HG03280 (cell line): Measurements from ENCODE around the gene DLX2.

Source experiments
- ATAC-seq: cut with Tn5 transposase; IDR thresholded peaks from one replicate; pipeline ENCODE4 v1.9.1; 2021; ENCODE audit warnings: mild to moderate bottlenecking, moderate library complexity; ENCODE audit not compliant: unreplicated experiment

DLX2 gene

DNA sequence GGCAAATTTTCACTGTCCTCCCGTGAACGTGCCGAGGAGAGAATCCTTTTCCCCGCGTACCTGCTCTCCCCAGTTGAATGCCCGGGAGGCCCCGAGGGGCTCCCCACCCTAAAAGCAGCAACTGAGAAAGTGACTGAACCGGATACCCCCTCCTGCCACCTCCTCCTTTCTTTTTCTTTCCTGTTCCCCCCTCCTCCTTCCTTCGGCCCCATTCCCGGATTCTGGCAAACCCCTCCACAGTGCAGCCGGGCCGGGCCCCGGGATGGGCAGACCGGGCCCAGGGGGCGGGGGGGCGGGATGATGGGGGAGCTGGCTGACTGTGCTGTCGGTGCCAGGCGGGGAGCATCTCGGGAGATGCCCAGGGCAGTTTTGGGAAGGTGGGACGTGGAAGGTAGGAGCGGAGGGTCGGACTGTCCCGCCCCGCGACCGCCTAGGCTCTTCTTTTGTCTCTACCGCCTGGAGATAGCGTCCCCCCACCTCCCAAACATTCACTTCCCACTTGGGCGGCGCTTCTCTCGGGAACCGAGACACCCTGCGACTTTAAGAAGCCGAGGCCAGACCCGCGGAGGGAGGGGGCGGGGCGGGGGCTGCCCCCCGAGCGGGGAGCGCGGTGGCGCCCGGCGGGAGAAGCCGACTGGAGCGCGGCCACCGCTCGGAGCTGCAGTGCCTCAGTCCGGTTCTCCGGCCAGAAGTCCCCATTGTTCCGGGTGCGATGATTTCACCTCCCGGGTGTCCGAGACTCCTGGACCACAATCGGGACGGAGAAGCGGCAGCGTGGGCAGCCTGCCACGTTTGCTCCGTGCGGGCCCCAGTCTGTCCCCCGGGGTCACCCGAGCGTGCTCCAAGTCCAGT lies 8.2 kb downstream of the DLX2 start:
- ATAC-seq, result no peak

DNA sequence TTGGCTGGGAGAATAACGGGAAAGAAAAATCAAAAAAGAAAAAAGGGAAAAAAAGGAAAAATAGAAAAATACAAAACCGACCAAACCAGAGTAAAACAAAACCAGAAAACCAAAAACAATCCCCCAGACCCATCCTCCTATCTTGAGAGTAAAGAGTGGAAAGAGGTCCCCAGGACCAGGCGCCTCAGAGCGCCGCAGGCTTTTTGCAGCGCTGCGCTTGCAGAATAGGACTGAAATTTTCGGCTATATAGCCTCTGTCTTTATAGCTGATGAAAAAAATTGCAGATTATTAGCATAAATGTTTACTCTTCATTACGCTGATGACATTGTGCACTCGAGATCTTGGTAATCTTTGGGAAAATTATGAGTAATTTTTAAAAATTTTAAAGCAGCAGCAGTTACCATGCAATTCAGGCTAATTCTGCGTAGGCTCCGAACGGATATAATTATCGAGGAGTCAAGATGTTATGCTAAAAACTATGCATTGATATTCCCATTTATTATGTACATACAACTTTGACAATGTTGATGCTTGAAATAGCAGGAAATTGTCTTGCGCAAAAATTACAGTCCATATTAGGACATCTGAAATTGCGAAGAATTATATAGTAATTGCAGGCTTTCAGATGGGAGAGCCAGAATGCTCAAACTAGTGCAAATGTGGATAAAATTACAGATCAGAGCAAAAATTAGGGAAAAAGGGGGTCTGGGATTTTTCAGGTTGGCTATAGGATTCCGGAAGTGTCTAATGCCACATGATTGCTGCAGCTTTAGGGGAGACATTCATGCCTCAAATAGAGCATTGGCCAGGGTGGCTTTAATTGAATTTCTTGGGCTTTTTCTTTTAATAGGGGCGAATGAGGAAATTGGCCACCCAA lies 9.0 kb downstream of the DLX2 start:
- ATAC-seq, result no peak

DNA sequence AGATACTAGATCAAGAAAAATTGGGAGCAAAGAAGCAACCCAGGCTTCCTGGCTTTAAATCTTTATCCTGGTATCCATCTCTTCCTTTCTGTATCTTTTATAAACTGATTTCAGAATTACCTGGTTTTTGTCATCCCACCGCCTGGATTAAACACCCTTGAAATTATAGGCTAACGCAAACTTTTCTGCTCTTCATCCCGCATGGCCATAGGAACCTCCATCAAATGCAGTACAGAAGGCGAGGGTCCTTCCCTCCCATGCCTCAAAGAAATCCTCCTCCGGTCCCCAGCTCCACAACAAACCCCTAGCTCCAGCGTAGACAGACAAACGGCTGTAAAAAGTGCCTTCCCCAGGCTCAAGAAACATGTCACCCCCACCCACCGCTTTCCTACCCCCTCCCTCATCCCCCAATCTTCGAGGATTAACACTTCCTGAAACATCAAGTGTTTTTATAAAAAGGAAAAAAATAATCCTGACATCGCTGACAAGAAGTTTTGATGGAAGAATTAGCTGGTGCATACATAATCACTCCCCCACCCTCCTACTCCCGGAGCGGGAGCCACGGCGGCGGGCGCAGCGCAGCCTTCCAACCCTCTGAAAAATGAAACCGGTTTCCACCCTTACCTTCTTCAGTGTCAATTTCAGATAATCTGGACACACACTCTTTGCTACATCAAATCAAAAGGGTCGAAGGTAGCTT lies 9.8 kb downstream of the DLX2 start:
- no peak for ATAC-seq

DNA sequence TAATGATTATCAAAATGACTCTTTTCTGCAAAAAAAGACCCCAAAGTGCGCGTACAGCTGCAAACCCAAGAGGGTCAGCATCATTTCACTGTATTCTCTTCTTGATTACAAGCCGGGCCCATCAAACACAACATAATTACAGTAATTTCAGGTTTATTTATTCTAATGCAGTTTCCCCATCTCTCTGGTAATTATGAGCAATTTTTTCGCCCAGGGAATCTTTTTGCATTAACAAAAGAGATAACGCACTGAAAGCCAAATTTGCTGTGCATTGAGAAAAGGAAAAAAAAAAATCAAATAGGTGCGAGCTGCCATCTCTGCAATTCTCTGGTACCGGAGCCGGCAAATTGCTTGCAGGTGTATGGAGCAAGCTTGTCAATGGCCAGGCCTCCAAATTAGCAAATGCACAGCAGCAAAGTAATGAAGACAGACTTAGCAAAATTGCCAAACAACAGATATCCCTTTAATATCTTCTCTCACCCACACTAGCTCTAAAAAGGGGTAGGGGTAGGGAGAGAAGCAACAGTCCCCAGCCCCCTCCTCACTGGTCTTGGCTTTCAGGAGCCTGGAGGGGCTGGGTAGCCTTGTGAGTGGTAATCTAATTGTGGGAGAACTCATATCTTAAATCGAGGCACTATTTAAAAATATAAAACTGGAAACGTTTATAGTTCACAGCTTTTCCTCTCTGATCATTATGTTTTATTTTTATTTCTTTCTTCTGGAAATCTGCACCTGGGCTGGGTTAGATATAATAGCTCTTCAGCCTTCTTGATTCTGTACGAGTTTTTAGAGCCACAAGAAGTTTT lies 10.7 kb downstream of the DLX2 start:
- ATAC-seq, result no peak

DNA sequence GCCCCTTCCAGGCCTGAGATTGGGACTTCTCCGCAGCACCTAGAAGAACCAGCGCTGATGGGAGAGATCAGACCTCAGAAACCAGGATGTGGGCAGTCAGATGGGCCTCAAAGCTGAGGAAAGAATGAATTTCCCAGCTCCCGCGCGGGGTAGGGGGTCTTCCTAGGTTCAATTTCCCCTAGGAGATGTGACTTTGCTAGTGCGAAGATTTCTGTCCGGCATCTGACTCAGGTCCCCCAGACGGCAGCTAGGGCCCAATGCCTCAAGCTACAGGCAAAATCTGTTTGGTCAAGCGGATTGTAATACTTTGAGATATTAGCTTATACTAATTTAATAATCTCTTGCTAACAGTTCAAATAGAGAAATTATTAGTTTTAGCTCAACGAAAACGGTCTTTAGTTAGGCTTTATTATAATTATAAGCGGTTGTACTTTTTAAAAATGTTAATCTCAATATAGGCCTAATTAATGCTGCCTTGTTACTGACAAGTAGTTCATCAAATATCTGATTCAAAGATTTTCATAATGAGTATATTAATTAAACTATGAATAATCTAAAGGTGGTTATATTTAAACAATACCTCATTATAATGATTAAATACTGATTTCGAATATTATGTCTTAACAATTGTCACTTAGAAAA lies 11.6 kb downstream of the DLX2 start:
- no peak for ATAC-seq

DNA sequence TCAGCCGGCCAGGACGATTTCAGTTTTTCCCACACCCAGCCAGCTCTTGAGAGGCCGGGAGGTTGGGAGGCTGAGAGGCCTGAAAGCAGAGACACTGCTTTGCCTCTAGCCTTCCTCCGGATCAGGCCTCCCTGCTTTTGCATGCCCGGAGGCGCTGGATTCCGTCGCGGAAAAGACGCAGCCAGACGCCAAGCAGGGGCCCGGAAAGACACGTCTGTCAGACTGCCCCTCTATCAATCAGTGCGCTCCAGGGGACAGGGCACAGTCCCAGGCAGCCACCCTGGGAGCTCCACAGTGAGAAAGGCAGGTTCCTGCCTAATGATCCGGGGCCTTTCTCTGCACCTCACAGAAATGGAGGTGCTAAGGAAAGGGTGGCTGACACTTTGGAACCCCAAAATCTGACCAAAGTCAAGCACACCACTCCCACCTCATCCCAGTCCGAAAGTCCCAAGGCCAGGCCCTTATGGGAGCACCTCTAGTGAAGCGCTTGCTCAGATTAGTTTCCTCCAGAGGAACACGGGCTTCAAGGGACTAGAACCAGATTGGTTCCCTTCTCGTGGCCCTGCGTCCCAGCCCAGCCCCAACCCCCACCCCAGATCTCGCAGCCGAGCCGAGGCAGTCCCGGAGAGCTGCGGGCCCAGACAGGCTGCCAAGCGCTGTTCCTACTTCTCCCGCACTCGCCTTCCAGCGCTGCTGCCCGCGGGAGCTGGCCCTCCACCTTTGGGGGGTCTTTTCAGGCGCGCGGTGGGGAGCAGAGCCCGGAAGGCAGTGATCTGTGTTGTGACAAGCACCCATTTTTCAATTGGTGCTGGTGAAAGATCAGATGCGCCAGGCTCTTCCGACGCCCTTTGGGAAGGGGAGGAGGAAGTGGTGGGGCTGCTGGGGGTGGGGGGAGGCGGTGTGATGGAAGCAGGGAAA lies 12.4 kb downstream of the DLX2 start:
- no peak for ATAC-seq

DNA sequence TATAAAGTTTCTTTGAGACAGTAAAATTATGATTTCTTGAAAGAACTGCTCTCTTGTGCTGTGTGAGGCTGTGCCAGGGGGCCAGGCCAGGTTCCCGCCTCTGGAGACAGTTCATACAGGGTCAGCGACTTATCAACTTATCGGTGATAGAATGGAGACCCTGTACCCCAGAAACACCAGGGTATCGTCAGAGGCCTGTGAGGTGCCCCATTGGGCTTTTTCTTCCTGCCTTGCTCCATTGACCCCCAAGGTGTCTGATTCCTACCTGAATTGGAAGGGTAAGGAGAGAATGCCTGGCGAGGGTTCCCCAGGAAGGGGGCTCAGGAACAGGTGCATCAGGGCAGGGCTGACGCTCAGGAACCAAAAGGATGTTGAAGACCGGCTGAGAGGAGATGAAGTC lies 13.1 kb downstream of the DLX2 start:
- no peak for ATAC-seq

DNA sequence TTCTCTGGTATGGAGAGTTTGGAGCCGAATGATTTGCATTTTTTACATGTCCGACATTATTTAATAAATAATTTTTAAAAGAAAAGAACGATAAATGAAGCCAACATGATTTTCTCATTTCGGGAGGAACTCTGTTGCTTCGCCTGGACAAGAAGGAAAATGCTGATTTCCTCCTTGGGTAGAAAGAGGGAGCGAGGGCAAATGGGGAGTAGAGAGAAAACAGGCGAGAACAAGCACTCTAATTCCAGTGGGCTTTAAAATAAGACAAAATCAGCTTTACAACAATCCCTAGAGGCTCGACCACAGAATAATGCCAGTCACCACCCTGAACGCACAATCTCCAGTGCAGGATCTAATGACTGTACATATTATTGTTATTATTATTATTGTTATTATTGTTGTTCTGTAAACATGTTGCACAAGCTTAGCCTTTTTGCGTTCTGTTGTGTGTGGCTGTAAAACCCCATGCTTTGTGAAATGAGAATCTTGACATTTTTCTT lies 13.6 kb downstream of the DLX2 start:
- no peak for ATAC-seq

DNA sequence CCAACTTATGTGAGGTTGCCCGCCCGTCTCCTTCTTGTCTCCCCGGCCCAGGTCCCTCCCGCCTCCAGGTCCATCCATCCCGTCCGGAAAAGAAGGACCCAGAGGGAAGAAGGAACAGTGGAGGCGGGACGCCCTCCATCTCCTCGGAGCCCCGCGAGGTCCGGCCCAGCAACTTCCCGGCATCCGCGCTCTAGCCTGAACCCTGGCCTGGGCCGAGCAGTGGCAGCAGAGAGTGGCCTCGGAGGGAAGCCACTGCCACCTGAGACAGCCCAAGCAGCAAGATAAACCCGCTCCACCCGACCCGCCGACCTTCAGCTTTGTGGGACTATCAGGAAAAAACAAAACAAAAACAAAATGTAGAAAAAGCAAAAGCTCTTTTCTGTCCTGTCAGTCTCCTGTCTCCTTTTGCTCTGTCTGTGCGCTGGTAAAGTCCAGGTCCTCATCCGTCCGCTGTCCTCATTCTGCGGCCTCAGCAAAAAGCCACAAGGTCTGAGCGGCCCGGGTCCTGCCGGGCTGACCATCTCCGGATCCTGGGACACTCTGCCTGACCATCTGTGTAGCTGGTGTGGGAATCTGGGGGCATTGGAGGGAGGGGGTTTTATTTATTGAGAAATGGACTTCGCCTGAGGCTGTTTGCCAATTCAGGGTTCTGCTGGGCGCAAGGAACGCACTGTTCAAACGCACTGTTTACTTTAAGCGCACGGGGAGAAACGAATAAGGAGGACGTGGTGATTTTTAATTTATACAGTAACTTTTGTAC lies 14.3 kb downstream of the DLX2 start:
- no peak for ATAC-seq

DNA sequence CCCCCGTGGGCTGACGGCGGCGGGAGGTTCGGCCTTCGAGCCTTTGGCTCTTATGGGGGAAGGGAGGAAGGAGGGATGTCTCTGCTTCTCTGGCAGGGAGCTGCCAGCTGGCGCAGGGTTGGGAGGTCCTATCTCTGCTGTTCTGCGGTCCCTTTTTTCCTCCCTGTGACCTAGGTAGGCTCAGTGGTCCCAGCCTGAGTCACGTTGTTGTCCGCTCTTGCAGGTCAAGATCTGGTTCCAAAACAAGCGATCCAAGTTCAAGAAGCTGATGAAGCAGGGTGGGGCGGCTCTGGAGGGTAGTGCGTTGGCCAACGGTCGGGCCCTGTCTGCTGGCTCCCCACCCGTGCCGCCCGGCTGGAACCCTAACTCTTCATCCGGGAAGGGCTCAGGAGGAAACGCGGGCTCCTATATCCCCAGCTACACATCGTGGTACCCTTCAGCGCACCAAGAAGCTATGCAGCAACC lies 14.9 kb downstream of the DLX2 start:
- no peak for ATAC-seq

DNA sequence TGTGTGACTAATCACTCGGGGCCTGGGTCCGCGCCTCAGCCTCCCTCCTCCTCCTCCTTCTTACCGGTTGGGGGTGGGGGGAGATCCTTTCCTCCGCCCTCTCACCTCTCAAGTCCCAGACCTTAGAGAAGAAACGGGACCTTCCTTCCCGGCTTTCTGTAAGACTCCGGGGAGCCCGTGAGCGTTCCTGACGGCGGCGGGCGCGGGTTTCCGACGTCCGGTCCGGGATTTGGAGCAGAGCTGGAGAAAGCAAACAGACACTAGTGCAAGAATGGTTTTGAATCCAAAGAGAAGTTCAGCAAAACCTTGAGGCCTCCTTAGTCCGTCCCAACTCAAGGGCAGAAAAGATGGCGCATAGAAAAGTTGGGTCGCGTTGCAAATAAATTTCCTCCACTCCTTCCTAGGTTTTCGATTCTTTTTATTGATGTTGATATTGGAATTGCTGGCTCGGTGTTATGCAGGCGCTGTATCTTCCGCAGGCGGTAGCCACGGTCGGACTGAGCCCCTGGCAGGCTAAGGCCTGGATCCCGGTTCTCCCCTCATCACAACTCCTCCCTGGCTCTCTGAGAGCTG lies 15.4 kb downstream of the DLX2 start:
- no peak for ATAC-seq

DNA sequence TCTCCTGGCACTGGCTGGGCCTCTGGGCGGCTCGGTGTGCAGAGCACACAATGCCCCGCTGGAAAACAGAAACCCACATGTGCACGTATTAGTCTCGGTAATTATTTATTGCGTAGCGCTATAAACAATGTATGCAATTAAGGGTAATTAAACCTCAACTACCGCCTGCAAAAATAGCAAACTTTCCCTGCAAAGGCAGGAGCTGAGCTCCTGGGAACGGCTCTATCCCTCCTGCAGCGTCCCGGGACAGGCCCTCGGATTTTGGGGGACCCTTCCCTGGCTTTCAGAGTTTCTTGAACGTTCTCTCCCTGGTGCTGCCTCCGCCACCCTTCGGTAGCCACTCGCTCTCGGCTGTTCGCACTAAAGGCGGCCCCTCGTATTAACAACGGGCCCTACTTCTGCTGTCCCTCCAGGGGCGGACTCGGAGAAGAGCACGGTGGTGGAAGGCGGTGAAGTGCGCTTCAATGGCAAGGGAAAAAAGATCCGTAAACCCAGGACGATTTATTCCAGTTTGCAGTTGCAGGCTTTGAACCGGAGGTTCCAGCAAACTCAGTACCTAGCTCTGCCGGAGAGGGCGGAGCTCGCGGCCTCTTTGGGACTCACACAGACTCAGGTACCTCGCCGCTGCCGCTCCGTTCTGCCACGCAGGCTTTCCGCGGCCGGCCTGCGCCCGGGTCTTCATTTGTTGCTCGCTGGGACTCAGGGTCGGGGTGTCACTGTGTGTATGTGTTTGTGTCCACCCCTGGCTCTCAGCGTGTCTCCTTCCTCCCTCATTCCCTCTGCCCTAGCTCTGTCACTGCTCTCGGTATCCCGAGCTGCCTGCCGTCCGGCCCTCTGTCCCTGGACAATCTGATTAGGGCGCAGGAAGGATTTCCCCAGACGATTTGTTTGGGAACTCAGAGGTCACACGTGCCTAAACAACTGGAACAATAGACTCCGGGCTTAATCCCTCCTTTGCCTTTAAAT lies 16.2 kb downstream of the DLX2 start:
- no peak for ATAC-seq

DNA sequence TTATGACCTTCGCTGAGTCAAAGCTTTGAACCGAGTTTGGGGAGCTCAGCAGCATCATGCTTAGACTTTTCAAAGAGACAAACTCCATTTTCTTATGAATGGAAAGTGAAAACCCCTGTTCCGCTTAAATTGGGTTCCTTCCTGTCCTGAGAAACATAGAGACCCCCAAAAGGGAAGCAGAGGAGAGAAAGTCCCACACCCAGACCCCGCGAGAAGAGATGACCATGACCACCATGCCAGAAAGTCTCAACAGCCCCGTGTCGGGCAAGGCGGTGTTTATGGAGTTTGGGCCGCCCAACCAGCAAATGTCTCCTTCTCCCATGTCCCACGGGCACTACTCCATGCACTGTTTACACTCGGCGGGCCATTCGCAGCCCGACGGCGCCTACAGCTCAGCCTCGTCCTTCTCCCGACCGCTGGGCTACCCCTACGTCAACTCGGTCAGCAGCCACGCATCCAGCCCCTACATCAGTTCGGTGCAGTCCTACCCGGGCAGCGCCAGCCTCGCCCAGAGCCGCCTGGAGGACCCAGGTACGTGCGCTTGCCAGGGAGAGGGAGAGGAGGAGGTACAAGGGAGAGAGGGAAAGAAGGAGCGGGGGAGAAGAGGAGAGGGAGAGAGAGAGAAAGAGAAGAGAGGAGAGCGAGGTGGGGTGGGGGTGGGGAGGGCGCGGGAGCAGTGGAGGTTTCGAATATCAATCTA lies 17.1 kb downstream of the DLX2 start, which contains the start of gene DLX1:
Gene DLX1, plus strand, starts transcription at position 48 of the 700 bp plus-strand sequence. Its CDS starts 171 bp downstream, at position 219.
- peak; percentile 23 for ATAC-seq

DNA sequence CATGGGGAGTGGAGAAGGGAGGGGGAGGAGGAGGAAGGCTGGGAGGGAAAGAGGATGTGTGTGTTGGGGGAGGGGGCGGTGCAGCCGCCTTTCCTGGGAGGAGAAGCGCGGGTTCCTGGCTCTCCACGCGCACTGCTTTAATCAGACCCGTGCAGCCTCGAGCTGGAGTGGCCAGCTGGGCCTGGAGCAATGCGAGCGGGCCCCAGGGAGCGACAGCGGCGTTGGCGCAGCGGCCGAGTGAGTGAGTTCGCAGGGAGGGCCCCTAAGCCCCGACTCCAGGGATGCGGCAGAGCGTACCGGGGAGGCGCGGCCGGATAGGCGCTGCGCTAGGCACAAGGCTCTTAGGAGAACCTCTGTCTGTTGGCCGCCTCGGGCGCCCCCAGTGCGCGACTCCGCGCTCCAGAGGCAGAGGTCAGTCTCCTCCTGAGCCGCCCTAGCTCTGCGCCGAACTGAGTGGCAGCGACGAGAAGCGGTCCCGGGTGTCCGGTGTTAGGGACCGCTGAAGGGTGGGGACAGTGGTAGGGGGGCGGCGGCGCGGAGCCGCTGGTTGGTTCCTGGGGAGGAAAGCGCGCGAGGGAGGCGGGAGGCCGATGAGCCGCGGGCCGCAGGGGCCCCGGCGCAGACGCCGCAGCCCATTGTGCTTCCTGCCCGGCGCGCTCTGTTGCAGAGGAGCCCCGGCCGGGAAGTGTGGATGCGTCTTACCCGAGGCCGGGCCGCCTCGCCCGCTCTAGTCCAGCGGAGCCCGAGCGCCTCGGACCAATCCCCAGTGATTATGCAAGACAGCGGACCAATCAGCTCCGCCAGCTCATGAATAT lies 17.8 kb downstream of the DLX2 start:
- ATAC-seq, result peak; percentile 88

DNA sequence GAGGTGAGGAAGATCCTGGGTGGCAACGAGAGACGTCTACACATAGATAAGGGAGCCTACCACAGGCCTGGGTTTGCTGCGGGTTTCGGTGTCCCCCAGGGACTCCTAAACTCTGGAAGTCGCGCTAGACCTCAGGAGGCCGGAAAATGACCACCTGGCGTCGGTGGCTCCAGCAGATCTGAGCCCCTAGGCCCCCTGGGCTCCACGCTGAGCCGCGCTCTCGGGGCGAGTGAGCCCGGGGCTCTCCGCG lies 18.4 kb downstream of the DLX2 start:
- no peak for ATAC-seq
